NCI-H1417 treated with DMSO at 0.1 percent for 48 hours (cell line): ENCODE measurements around the gene LUM.

Experiments
- DNase-seq: peaks from one replicate; lab custom pipeline; 2025; lab: John Stamatoyannopoulos, UW

The LUM gene

DNA sequence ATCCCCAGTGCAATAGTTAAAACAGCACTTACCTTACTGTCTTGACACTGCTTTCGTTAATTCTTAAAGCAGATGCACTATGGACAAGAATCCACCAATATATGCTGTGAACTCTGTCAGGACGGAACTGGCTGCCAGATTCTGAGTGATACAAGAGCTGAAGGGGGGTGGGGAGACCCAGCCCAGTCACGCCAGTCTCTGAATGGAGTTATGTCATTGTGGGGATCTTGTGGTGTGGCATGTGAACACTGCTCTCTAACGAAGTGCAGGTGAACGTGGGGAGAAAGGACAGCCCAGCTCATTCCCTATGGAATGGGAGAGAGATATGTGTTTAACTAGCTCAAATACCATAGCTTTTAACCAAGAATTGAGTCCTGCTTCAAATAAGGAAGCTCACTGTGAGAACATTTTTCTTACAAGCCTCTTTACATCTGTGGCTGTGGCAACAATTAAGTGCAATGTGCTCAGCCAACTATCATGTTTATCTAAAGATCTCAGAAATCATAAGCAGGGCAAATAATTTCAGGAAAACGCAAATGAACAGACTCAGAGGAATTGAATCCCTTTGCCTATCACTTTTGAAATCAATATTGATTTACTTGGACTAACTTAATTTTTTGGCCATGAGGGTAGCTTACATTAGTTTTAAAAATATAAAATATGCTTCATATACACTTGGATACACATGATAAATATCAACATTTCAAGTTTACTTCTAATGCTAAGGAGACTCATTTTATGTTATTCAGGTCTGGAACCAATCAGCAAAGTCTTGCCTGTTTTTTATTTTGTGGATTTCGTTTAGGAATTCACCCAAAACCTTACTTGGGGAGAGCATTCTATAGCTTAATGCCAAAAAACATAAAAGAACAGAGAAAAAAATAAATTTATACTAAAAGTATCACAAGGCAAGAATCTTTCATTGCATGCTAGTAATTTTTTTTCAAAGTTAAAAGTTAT is at the start of gene LUM:
Gene LUM, minus strand, starts transcription at position 129 of the 960 bp plus-strand sequence. CDS start 2,515 bp downstream, outside the sequence.
- DNase-seq: no peak

GRCh38 chr12:91161009-91161408 is 49.7 kb upstream of the LUM start:
- no peak for DNase-seq

DNA sequence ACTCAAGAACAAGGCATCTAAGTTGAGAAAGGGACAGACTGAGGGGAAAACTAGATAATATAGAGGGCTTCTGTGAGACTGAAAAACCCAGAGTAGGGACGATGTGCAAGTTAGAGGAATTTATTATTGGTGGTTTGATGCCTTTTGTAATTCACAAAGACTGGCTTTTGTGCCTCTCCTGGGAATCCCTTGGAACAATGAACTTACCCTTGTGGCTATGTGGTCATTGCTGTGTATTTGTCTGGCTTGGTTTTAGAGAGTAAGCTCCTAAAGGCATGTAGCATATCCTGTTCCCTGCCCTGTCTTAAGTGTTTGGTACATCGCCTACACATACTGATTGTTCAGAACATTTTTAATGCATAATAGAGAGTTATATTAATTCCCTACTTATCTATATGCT is 44.7 kb upstream of the LUM start:
- DNase-seq: no peak

- no peak for DNase-seq
Measured at GRCh38 chr12:91154131-91154530, 42.8 kb upstream of the LUM start.

- DNase-seq: no peak
Measured at GRCh38 chr12:91144053-91144452, 32.8 kb upstream of the LUM start.

GRCh38 chr12:91143206-91143605 is 31.9 kb upstream of the LUM start:
- DNase-seq: no peak

DNA sequence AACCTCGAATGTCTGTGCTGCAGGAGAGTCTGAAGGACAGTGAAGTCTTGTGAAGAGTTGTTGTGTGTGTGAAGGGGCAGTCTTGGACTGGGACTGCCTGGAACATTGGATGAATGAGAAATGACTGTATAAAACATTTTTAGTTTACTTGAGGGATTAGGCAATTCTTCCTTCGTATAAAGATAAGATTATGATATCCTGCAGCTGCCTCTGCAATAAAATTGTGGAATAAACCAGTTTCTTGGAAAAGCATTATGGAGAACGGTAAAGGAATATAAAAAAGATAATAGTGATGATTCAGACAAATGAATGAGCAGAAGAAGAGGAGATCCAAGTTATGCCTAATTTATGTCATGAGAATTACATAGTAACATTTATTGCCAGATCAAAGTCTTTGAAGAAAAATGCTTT is 30.9 kb upstream of the LUM start:
- no peak for DNase-seq

DNA sequence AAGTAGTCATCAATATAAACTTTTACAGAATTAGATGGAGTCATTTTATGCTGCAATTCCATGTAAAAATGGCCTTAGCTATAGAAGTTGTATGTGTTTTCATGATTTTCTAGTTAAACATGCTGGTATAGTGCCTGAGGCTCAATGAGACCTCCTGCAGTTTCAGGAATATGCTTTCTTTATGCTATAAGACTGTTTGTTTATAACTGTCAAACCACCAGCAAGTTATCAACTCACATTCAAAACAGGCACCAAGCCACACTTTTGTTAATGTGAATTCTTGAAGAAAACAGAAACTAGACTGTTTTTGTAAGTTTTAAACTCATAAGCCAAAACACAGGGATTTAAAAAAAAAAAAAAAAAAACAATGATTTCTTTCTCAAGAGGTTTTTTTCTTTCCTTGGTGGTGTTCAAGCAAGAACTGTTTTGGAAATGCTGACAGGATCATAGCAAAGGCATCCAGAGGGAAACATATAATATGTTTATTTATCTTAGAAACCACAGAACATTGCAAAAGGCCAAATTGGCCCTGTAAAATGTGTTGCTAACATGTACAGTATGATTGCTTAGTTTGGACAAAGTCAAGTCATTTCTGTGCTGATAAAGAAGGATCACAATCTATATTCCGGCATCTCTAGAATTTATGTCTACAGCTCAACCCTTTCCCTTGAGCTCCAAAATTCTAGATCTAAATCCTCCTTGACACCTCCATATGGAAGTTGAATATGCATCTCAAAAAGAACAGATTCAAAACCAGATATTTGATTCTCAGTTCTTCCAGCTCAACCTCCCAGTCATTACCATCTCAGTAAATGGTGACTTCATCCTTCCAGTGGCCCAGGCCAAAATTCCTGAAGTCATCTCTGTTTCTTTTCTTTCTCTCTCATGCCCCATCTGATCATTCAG is 29.0 kb upstream of the LUM start:
- no peak for DNase-seq

GRCh38 chr12:91139286-91139685 is 28.0 kb upstream of the LUM start:
- DNase-seq: no peak

DNA sequence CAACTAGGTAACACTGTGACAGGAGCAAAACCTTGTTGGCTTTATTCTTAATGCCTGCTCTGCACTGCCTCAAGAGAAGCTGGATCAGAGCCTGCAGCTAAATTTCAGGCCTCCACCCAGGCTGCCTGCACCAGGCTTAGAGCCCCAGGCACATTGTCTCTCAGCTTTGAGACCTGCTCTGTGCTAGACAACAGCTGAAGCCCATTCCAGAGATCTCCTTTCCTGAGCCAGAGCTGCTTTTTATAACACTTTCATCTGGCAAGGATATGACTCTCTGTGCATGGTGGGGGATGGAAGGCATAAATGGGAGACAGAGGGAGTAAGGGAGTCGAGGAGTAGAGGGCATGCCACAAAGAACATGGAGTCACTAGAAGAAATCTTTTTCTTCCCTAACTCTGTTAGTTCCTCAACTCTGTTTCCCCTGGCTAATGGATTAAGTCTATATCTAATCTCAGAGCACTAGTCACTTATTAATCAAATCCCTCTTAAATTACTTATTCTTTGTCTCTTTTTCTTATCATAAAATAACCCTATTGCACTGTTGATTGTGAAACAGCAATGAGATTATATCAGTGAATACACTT is 27.1 kb upstream of the LUM start:
- DNase-seq: no peak

DNA sequence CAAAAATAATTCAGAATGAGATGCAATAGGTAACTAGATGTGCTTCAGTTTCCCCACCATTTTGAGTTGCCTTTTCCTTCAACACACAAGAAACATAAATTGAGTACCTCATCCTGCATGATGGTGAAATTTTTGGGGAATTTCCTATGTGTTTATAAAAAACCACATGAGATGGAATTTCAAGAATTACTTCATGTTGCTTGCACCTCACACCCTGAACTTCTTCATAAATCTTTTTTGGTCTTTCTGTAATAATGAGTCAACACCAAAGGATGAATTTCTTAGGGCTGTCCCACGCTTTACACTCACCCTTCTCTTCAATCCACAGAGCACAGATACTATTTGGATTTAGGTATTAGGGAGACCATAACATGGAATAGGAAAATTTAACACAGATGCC is 22.6 kb upstream of the LUM start:
- no peak for DNase-seq

- DNase-seq: no peak
Measured at GRCh38 chr12:91129662-91130362, 18.5 kb upstream of the LUM start.

DNA sequence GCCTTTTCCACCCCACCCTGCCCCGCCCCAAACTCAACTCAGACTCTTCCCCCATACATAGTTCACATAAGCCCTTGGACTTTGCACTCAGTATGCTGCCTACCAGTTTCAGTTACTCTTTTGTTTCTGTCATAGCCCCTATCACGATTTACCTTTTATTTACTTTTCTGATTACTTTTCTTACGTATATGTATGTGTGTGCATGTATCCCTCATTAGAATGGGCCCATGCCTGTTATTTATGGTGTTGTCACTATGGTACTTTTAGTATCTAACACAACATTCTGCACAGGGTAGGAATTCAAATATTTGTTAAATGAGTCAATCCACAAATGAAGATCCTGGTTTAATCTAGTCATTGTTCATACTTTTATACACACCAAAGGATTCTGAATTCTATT is 16.5 kb upstream of the LUM start:
- DNase-seq: no peak

- DNase-seq: no peak
Measured at GRCh38 chr12:91127306-91127705, 16.0 kb upstream of the LUM start.

DNA sequence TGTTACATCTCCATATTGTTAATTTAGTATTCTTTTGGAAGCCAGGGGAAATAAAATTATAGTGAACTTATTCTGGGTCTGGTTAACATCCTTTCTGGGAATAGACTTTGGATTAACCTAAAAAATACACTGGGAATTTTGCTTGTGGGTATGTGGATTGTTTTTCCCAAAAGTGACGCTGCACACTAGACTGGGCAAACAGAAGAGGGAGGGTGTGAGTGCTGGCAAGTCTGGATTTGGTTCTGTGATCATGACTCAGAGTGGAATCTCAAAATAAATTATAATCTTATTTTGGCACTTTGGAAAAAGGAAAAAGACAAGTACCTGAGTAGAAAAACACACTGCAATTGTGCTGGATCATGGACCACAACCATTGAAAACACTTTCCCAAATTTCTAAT is 15.2 kb upstream of the LUM start:
- no peak for DNase-seq

DNA sequence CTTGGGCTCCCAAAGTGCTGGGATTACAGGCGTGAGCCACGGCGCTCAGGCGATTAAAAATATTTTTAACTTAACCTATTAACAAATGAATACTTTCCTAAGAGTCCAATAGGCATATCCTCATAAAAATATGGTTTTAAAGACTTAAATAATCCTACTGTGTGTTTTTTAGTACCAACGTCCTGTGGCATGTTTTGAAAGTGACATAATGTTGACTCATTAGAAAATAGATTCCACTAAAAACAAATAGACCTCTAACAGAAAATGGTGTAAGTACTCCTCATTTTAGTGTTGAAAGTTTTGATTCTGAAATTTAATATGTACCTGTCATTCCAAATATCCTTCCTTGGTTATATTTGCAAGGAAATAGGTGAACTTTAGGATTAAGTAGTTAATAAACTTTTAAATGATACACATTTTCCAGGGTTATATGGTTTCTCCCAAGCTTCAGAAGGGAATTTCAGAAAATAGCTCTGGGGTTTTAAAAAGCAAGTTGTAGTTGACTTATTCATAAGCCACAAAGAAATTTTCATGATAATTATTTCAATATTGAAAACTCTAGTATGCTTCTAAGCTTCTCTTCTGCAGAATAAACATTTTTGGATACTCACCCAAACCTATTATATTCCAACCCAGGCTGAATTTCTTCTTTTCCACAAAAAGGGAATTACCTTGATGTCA is 12.1 kb upstream of the LUM start:
- no peak for DNase-seq

DNA sequence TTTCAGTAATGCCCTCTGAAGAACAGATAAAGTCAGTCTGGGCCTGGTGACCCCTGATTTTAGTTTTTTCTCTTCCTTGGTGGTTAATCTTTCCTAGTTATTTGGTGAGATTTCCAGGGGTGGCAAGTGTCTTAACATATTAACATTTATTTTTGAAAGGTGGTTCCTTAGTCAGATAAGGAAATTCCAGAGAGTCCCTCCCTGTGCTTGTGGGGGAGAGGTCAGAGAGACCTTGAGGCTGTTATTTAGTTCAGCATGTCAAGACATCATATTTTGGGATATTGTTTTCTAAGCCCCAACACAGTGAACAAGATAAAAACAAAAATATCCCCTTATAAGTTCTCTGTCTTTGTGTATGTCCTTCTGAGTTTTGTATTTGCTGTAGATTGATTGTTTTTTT is 9.5 kb upstream of the LUM start:
- DNase-seq: no peak

GRCh38 chr12:91119089-91119488 is 7.8 kb upstream of the LUM start:
- DNase-seq: no peak

DNA sequence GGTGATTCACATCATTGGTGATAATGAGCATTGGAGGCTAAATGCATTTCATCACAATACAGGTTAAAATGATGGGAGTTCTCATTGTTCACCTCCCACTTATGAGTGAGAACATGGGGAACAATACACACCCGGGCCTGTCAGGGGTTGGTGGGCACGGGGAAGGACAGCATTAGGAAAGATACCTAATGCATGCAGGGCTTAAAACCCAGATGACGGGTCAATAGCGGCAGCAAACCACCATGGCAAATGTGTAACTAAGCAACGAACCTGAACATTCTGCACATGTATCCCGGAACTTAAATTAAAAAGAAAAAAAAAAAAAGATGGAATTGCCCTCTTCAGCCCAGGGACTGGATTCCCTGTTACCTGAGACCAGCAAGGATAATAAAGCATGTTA is 2.3 kb upstream of the LUM start:
- DNase-seq: no peak

- DNase-seq: no peak
Measured at GRCh38 chr12:91110311-91110924, 876 bp downstream of the LUM start.
